ENCODE data around the gene TMED9.

GRCh38 chr5:177591690-177592009 lies 353 bp upstream of the TMED9 start:
- TF ChIP-seq CTCF (IDR thresholded peaks at IDR 0.05) (no peak), POLR2A (IDR thresholded peaks at IDR 0.05) (no peak)

All from testis (tissue), 2 donors.